Tibial nerve (tissue), 4 donors: ENCODE measurements around the gene TUBB1. TPM values are rescaled to one million over a fixed set of nuclear protein-coding genes. Genes with fewer than 3 reads are reported as not detected.

Source experiments
- DNase-seq, 2 donors: peaks; one replicate each; pipeline ENCODE4 v3.0.0-alpha.2; 2019; ENCODE audit warnings: low spot score in 2 of 2
- H3K27ac ChIP-seq, 4 donors: fragments of 200-600 bp; sonication (generic) in 3 of 4; one replicate each; pipeline ENCODE4 v1.5.1; 2017 to 2019; ENCODE audit warnings: mild to moderate bottlenecking in 1 of 4
- H3K27me3 ChIP-seq, 2 donors: fragments of 200-600 bp; sonication (generic) in 1 of 2; one replicate each; pipeline versions ENCODE4 v1.5.1 to v1.6.0; 2017 to 2019
- H3K36me3 ChIP-seq, 3 donors: fragments of 200-600 bp; sonication (generic); one replicate each; pipeline ENCODE4 v1.5.1; 2018 to 2019
- H3K4me1 ChIP-seq, 4 donors: fragments of 200-600 bp; sonication (generic) in 3 of 4; one replicate each; pipeline ENCODE4 v1.5.1; 2017 to 2019
- H3K4me3 ChIP-seq, 4 donors: fragments of 200-600 bp; sonication (generic) in 3 of 4; one replicate each; pipeline ENCODE4 v1.5.1; 2017 to 2019; ENCODE audit warnings: mild to moderate bottlenecking in 1 of 4, moderate library complexity in 1 of 4
- H3K9me3 ChIP-seq, 4 donors: fragments of 200-600 bp; sonication (generic) in 3 of 4; one replicate each; pipeline ENCODE4 v1.5.1; 2017 to 2019
- EP300 ChIP-seq, 2 donors: sonication (generic); formaldehyde crosslinking; IDR thresholded peaks; one replicate each; pipeline ENCODE4 v1.6.1; 2017; ENCODE audit warnings: antibody characterized with exemption in 2 of 2, mild to moderate bottlenecking in 1 of 2
- POLR2A ChIP-seq, 2 donors: fragments of 450-650 bp; IDR thresholded peaks; one replicate each; pipeline ENCODE4 v1.6.1; 2017; ENCODE audit warnings: antibody characterized with exemption in 2 of 2, mild to moderate bottlenecking in 2 of 2, moderate library complexity in 2 of 2
- WGBS, 2 donors: methylation state at CpG; one replicate each; pipeline ENCODE4 v1.1.5; 2018; 5-methylcytosine and 5-hydroxymethylcytosine counted together
- total RNA-seq, 4 donors: library from RNA; depleted of rRNA; stranded (reverse); fragments of >200 nt; gene quantifications; one replicate each; pipeline ENCODE4 v1.1.0, GENCODE V29; 2016
- TF ChIP-seq, protein P1 (sequence below), 5 experiments: fragments of 200-600 bp in 3 of 5; fragments of 450-650 bp in 2 of 5; sonication (generic) in 3 of 5; IDR thresholded peaks; one replicate each; pipeline ENCODE4 v1.5.1; 2016 to 2019; ENCODE audit warnings: antibody characterized with exemption in 5 of 5, mild to moderate bottlenecking in 3 of 5, moderate library complexity in 2 of 5

The TUBB1 gene
- under 1 TPM in 3 of 4 donors, not detected in 1; 0.21 to 0.60 (median 0.59) TPM for total RNA-seq

DNA sequence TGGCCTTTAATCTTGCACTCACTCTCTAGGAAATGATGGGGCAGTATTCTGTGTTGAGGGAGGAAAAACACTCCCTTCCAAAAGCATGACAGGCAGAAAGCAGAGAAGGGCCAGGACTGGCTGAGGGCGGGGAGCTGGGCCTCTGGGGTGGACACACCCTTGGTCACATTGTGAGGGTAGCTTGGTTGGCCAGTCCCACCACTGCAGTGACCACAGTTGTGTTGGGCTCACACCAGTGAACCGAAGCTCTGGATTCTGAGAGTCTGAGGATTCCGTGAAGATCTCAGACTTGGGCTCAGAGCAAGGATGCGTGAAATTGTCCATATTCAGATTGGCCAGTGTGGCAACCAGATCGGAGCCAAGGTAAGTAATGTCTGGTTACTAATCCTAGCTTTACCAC is at the start of gene TUBB1:
TUBB1 (plus strand) TSS at position 213 of the 400 bp plus-strand sequence; CDS start at position 307, 94 bp downstream.
- no peak for DNase-seq
- 89 to 98% methylated on average over 5 of the region's 5 CpGs for WGBS, 2 donors
- Histone ChIP-seq H3K27me3 (no peaks in the 10 kb centered on the region), H3K36me3 (peaks cover 2 to 31% (median 4%) of the 10 kb centered on the region in 3 donors), H3K27ac (no peak within 1 kb of the TSS), H3K9me3 (no peaks in the 10 kb centered on the region), H3K4me3 (no peak within 1 kb of the TSS), H3K4me1 (no peaks in the 10 kb centered on the region)
- TF ChIP-seq POLR2A (IDR thresholded peaks at IDR 0.05) (no peak), EP300 (IDR thresholded peaks at IDR 0.05) (no peak)
- TF ChIP-seq, protein P1, sequence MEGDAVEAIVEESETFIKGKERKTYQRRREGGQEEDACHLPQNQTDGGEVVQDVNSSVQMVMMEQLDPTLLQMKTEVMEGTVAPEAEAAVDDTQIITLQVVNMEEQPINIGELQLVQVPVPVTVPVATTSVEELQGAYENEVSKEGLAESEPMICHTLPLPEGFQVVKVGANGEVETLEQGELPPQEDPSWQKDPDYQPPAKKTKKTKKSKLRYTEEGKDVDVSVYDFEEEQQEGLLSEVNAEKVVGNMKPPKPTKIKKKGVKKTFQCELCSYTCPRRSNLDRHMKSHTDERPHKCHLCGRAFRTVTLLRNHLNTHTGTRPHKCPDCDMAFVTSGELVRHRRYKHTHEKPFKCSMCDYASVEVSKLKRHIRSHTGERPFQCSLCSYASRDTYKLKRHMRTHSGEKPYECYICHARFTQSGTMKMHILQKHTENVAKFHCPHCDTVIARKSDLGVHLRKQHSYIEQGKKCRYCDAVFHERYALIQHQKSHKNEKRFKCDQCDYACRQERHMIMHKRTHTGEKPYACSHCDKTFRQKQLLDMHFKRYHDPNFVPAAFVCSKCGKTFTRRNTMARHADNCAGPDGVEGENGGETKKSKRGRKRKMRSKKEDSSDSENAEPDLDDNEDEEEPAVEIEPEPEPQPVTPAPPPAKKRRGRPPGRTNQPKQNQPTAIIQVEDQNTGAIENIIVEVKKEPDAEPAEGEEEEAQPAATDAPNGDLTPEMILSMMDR (IDR thresholded peaks at IDR 0.05) = no peak

DNA sequence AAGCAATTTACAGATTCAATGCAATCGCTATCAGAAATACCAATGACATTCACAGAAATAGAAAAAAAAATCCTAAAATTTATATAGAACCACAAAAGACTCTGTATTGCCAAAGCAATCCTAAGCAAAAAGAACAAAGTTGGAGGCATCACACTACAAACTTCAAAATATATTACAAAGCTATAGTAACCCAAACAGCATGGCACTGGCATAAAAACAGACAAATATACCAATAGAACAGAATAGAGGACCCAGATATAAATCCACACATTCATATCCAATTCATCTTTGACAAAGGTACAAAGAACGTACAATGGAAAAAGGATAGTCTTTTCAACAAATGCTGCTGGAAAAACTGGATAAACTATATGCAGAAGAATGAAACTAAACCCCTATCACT is 49.8 kb upstream of the TUBB1 start:
- no peak overlapping the region for H3K4me3 ChIP-seq
- H3K4me1 ChIP-seq = no peaks in the 10 kb centered on the region
- DNase-seq = no peak
- no peak overlapping the region for H3K27ac ChIP-seq
- WGBS, 2 donors = 60 to 92% methylated on average over 2 of the region's 2 CpGs
- no peaks in the 10 kb centered on the region for H3K27me3 ChIP-seq
- peaks cover 0 to 11% (median 0%) of the 10 kb centered on the region in 4 donors for H3K9me3 ChIP-seq
- TF ChIP-seq, protein P1 (IDR thresholded peaks at IDR 0.05) = no peak
- no peak for TF ChIP-seq EP300 (IDR thresholded peaks at IDR 0.05)
- no peaks in the 10 kb centered on the region for H3K36me3 ChIP-seq

DNA sequence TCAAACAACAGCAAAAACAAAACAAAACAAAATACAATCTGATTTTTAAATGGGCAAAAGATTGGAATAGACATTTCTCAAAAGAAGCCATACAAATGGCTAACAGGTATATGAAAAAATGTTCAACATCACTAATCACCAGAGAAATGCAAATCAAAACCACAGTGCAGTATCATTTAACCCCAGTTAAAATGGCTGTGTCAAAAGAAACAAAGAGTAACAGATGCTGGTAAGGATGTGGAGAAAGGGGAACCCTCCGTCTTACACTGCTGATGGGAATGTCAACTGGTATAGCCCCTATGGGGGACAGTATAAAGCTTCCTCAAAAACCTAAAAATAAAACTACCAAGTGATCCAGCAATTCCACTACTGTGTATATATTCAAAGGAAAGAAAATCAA is 49.1 kb upstream of the TUBB1 start:
- no peak for DNase-seq
- Histone ChIP-seq H3K36me3 (no peaks in the 10 kb centered on the region), H3K27me3 (no peaks in the 10 kb centered on the region), H3K4me3 (no peak overlapping the region), H3K9me3 (peaks cover 0 to 18% (median 0%) of the 10 kb centered on the region in 4 donors), H3K4me1 (no peaks in the 10 kb centered on the region), H3K27ac (no peak overlapping the region)
- TF ChIP-seq POLR2A (IDR thresholded peaks at IDR 0.05) = no peak
- TF ChIP-seq, protein P1 (IDR thresholded peaks at IDR 0.05) = no peak
- TF ChIP-seq EP300 (IDR thresholded peaks at IDR 0.05) = no peak
- WGBS, 2 donors = 74 to 79% methylated on average over 1 of the region's 1 CpG

DNA sequence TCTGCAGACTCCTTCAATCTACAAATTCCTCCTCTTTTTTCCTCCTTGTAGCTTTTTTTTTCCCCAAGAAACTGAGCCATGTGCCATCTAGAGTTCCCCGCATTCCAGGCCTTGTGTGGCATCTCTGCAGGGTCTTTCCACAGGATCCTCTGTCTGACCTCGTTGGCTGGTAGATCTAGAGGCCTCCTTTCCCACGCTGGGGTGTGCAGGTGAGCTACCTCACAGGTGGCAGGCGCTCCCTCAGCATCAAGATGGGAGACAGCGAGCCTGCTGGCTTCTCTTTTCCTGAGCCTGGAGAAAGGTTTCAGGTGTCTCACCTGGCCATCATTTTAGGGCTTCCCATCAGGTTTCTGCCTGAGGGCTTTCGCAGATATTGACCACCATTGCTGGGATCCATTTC is 47.8 kb upstream of the TUBB1 start:
- no peak for DNase-seq
- H3K27me3 ChIP-seq = no peaks in the 10 kb centered on the region
- 76 to 79% methylated on average over 6 of the region's 6 CpGs for WGBS, 2 donors
- H3K4me3 ChIP-seq = no peak overlapping the region
- H3K27ac ChIP-seq = no peak overlapping the region
- H3K9me3 ChIP-seq = peaks cover 0 to 31% (median 0%) of the 10 kb centered on the region in 4 donors
- H3K4me1 ChIP-seq = no peaks in the 10 kb centered on the region
- TF ChIP-seq, protein P1 (IDR thresholded peaks at IDR 0.05) = no peak
- no peak for TF ChIP-seq EP300 (IDR thresholded peaks at IDR 0.05)
- no peak for TF ChIP-seq POLR2A (IDR thresholded peaks at IDR 0.05)
- no peaks in the 10 kb centered on the region for H3K36me3 ChIP-seq

DNA sequence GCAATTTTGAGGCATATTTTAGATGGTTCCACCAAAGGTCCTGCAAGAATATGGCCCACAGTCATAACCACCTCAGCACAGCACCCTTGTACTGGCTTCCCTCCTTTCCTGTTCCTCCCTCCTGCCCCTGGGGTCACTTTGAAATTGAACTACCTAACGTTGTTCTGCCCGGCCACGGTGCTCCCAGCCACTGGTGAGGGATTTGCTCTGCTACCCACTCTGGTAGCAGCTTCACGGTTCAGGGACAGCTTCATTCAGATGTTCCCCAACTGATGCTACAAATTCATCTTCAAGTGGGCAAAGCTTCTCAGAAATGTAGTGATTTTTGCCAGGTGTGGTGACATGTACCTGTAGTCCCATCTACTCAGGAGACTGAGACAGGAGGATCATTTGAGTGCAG is 46.0 kb upstream of the TUBB1 start:
- 68 to 87% methylated on average over 4 of the region's 4 CpGs for WGBS, 2 donors
- TF ChIP-seq POLR2A (IDR thresholded peaks at IDR 0.05) (no peak), EP300 (IDR thresholded peaks at IDR 0.05) (no peak)
- TF ChIP-seq, protein P1 (IDR thresholded peaks at IDR 0.05) = no peak

More for the DNA sequence above, 46.0 kb upstream of the TUBB1 start:
- Histone ChIP-seq H3K4me3 (no peak overlapping the region), H3K9me3 (peaks cover 0 to 35% (median 0%) of the 10 kb centered on the region in 4 donors), H3K4me1 (no peaks in the 10 kb centered on the region), H3K27me3 (no peaks in the 10 kb centered on the region), H3K27ac (no peak overlapping the region), H3K36me3 (no peaks in the 10 kb centered on the region)
- DNase-seq = no peak
